Gastrocnemius medialis (tissue), 4 donors: ENCODE results near the gene OR56A1.
A peak's percentile ranks its signal among the peaks of the same experiment; 100 is the strongest.

Experiments
- CTCF ChIP-seq, 5 experiments: fragments of 450-650 bp in 3 of 5; fragments of 200-600 bp in 2 of 5; sonication (generic) in 2 of 5; IDR thresholded peaks in 4 of 5; conservative IDR thresholded peaks in 1 of 5; 1 replicate in 4 of 5; 2 replicates in 1 of 5; pipeline ENCODE4 v1.5.1; 2016 to 2019; ENCODE audit warnings: antibody characterized with exemption in 5 of 5, mild to moderate bottlenecking in 3 of 5, moderate library complexity in 3 of 5
- POLR2A ChIP-seq, 2 donors: fragments of 450-650 bp; IDR thresholded peaks; one replicate each; pipeline ENCODE4 v1.6.1; 2017; ENCODE audit warnings: antibody characterized with exemption in 2 of 2, mild to moderate bottlenecking in 2 of 2, moderate library complexity in 2 of 2

- peak in 2 of 5 experiments; percentile 19 to 41 for TF ChIP-seq CTCF (IDR thresholded peaks at IDR 0.05 in 4 of 5, conservative IDR thresholded peaks at IDR 0.05 in 1 of 5)
- TF ChIP-seq POLR2A (IDR thresholded peaks at IDR 0.05), result no peak
Observed at GRCh38 chr11:5992604-5993251, 37.8 kb downstream of the OR56A1 start.
